CD4-positive, alpha-beta T cell treated with Interleukin-2 at 100 ng/mL for 4 hours (primary cell): ENCODE measurements around the gene DSG2.
A peak's percentile ranks its signal among the peaks of the same experiment; 100 is the strongest.

Source experiments
- DNase-seq: peaks from one replicate; pipeline ENCODE4 v3.0.0-alpha.2; 2020; ENCODE audit warnings: low spot score

DSG2 gene

DNA sequence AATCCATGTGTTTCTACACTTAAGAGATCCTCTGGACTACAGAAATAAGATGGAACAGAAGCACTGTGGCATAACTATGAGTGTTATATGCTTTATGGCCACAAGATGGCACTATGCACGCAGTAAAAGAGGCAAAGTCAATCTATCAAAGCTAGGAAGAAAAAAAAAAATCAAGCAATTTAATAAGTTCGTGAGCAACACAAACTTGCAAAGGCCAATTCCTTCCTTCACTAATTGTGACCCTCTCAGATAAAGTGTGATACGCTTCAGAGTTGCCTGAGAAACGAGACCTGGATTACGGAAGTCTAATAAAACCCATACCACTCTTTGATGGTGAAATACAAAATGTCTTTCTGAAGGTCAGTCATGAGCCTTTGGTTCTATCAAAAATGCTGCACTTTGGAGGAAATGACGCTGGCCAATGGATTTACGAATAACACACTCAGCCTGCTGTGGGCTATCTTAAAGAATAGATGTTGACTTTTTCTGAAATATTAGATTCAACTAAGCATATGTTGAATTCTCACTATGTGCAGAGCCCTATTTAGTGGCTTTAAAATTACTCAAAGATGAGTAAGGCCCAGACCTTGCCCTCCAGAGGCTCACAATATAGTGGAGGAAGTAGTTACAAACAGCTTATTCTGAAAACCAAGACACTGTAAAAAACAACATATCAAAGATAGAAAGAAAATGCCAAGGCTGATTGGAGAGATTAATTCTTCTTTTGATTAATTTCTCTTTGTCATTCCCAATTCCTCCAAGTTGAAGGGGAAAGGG lies 58.2 kb downstream of the DSG2 start:
- peak; percentile 61 for DNase-seq

DNA sequence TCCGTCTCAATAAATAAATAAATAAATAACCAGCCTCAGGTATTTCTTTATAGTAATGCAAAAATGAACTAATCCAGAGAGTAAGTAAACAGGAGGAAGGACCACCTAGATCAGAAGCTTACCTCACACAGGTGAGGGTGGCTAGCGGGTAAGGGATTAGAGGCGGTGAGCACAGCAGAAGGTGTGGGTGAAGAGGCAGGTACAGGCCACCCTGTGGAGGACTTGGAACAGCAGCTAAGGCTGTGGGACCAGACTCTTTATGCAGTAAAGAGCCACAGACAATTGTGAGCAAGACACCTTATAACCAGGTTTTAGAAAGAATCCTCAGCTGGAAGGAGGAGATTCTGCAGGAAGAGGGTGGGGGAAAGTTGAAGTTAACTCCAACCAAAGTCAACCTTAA lies 59.5 kb downstream of the DSG2 start:
- DNase-seq = no peak

DNA sequence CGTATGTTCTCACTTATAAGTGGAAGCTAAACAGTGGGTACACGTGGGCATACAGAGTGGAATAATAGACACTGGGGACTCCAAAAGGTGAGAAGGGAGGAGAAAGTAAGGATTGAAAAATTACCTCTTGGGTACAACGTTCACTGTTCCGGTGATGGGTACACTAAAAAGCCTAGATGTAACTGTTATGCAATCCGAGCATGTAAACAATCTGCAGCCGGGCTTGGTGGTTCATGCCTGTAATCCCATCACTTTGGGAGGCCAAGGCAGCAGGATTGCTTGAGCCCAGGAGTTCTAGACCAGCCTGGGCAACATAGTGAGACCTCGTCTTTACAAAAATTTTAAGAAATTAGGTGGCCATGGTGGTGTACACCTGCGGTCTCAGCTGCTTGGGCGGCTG lies 60.6 kb downstream of the DSG2 start:
- no peak for DNase-seq

DNA sequence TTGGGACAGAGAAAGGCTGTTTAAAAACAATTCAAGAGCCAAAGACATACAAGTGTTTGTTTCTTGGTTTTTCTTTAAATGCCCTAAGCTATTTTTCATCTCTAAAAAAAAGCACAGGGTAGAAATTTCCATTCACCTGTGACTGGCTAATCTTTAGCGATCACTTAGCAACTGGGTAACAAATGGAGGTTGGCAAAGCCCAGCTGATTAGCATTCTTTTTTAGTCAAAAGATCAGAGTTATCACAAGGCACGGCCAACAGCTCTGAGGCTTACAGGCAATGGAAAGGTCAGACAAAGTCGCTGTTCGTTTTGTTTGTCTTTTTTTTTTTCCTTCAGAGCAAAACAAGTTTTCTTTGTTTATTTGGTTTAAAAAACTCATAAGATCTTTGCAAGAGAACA lies 64.7 kb downstream of the DSG2 start:
- DNase-seq = no peak

DNA sequence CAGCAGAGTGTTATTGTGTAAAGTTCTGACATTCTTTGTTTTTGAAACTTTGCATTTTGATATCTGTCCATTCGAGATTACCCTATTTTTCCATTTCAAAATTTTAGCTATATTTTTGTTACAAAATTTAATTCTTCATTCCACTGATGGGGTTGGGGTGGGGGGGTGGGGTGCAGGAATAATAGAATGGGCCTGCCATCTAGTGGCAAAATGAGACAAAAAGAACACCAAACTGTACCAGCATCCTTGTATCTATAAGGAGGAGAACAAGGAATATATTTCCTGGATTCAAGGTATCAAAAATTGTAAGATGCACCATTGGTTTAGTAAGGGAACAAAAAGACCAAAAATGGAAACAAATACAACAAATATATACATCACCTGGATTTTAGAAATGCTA lies 65.8 kb downstream of the DSG2 start:
- DNase-seq = no peak

DNA sequence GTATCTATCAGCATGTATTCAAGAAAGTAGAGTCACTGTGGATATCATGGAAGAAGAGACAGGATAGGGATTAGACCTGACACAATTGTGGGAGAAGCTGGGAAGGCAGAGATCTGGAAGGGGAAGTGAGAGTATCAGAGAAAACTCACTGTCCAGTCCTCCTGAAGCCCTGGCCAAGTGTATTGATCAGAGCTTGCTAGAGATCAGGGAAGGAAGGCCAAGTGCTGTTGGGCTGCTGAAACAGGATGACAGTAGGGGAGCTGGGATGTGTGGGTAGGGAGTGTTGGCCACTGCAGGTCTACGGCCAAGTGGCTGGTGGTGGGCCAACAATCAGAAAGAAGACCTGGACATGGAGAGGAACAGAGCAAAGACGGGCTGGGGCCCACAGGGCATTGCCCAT lies 67.4 kb downstream of the DSG2 start:
- DNase-seq = no peak

DNA sequence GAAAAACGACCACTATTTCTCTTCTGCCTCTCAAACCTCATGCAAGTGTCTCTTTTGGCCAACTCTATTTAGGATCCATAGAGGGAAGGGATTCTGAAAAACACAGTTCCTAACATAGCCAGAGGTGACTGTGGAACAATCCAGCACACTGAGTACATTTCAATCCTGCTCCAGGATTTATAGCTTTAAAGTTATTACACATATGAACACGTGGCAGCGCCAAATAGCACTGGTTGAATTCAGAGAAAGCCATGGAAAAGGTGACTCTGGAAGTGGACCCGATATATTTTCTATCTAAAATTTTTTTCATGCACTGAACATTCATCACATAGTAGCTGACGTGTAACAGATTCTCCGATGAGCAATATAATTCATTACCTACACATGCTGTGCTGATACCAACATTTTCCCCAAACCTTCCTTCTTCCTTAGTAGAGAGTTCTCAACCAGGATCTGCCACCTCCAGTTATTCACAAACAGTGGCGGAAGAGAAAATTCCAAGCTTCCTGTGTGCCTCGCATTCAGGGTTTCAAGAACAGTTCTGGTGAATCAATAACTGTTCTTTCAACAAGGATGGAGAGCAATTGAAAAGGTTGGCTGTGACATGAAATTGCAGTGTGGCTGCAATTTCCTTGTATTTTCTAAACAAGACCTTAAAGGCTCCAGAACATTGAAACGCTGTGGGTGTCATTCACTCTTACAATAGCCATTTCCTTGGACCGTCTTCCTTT lies 68.0 kb downstream of the DSG2 start:
- no peak for DNase-seq

DNA sequence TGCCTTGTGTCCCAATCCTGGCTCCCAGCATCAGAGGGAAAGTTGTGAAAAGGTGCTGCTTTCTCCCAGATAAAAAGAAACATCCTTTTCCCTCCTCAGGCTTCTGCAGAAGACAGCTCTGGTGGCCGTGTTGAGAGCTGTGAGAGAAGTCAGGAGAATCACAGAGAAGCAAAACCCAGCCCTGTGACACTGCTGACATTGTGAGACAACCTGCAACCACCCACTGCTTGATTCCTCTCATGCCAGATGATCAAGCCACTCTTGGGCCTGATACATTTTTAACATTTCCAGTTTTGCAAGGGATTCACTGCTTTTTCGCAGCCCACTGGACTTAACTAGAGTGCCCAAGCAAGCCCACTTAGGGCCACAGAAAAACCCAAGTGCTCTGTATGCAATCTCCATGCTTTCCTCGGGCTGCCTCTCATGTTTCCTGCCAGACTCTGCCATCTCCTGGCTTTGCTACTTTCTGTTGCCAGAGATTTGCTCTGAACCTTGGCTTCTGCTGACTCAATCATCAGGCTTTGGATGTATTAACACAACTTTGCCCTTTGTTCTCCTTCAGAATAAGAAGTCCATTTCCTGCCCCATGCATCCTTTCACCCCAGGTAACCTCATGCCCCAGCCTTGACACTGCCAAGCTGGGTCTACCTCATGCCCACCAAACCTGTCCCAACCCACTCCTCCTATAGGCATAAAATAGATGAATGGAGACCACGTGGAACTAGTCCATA lies 68.8 kb downstream of the DSG2 start:
- no peak for DNase-seq

DNA sequence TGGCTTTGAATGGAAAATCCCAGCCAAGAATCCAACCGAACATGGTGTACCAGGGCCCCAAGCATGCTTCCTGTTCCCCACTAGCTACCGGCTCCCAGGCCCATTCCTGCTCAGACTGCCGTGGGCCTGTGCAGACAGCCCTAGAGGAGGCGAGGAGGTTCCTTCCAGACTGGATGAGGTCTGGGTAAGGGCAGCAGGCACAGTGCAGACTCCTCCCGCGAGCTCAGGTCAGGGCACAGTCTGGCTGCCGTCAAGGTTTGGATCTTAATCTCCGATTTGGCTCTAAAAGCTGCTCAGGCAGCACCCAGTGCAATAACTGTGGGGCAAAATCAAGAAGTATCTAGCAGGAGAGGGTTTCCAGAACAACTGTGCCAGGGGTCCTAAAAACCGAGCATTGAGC lies 74.4 kb downstream of the DSG2 start:
- DNase-seq = no peak

DNA sequence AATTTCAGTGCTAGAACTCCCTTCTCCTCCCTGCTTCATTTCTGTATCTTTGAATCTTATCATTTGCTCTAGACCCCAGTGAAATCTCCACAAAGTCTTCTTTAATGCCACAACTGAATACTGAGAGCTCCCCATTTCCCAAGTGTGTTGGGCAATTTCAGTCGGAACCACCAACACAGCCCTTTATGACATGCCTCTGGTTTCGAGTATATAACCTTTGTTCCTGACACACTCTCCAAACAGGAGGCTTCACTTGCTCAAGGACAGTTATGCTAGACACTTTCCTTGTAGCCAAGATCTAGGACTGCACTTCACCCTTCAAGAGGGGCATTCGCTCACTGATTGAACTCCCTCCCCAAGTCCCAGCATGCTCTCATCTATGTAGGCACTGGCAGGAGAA lies 75.1 kb downstream of the DSG2 start:
- no peak for DNase-seq

DNA sequence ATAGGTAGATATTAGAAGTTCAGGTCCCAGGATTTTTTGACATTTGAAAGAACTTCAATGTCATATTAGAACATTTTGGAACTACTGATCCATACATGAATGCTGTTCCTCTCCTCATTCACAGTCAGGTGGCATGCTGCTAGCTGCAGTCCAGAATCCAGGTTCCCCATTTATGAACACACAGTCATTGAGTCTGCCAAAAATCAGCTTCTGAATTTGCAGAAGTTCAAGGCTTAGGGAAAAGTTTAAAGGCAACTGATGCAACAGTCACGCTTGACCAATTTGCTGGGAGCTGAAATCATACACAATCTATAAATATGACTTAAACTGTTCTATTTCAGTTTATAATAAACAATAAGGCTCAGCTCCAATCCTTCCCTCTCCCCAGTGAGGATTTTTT lies 76.4 kb downstream of the DSG2 start:
- no peak for DNase-seq

DNA sequence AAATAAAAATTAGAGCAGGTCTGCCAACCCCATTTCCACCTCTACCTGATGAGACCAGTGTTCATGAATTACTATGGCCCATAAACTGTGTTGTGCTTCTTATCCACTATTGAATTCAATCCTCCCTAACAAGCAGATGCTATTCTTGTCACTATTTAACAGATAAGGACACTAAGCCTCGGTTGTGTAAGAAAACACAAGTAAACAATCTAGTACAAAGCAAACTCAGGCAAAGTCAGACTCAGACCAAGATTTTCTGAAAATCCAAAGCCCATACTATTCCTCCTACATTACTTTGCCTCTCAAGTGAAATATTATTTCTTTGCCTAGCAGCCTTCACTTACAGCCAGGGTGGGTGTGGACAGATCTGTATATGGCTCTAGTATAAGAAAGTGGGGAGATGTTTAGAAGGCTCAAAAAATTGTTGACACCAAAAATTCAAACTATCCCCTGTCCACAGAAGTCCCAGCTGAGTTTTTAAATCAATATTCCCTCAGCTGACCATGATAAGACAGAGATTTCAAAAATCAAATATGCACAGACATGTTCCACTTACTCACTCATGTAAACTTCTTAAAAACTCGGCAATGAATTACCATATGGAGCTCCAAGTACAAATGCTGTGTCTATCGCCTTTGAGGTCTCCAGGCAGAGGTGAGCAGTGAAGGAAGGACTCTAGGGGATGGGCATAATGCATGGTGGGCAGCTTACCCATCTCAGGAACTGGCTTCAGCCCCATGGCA lies 77.7 kb downstream of the DSG2 start:
- no peak for DNase-seq

DNA sequence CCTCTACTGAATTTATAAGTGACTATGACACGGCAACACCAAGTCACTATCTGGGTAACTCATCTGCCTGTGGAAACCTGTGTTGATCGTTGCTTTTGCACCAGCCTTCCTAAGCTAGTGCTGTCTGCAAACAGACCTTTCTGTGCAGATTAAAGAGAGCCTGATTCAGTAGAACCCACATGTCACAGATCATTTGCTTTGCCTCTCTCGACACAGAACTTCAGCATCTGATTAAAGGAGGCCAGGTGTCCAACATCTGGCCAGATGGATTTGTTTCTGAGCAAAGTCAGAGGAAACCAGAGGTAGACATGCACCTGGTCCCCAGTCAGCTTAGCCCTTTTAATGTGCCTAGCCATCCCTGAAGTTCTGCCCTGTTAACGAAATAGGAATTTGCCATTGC lies 78.7 kb downstream of the DSG2 start:
- DNase-seq = no peak

DNA sequence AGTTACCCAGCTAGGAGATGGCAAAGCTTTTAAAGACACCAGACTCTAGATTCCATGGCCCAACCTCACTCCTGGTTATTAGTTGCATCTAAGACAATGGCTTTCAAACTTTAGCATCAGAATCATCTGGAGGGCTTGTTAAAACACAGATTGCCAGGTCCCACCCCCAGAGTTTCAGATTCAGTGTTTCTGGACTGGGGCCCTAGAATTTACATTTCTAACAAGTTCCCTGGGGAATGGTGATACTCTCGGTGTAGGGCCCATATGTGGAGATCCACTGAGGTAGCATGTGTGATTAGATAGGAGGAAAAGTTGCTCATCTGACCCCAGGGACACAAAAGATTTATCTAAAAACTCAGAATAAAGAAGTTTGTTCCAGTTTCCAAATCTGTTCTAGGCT lies 79.2 kb downstream of the DSG2 start:
- no peak for DNase-seq

DNA sequence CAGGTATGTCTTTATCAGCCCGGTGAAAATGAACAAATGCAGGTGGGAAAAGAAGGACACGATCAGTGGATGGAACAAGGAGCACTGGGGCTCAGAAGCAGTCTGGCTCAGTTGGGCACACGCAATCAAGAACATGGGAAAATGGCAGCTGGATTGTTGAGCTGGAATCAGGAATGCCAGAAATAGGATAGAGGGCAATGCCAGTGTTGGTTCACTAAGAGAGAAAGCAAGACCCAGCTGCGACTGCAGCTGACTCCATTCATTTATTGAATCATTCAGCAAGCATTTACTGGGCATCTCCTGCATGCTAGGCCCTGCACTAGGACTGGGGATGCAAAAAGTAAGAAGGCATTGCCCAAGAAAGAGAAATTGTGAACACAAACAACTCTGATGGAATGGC lies 80.1 kb downstream of the DSG2 start:
- no peak for DNase-seq

DNA sequence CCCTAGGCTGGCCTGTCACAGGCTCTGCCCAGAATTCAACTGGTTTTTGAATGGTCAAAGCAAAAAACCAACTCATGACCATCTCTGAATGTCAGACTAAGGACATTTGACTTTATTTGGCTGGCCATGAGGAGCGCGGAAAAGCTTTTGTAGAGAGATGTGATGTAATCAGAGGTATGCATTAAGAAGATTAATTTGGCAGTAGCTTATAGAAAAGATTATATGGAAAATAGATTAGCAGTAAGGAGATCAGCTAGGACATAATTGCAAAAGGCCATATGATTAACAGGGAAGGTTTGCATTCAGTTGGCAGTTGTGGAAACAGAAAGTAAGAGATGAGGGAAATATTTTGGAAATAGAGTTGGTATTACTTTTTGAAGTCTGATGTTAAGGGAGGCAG lies 81.4 kb downstream of the DSG2 start:
- no peak for DNase-seq

DNA sequence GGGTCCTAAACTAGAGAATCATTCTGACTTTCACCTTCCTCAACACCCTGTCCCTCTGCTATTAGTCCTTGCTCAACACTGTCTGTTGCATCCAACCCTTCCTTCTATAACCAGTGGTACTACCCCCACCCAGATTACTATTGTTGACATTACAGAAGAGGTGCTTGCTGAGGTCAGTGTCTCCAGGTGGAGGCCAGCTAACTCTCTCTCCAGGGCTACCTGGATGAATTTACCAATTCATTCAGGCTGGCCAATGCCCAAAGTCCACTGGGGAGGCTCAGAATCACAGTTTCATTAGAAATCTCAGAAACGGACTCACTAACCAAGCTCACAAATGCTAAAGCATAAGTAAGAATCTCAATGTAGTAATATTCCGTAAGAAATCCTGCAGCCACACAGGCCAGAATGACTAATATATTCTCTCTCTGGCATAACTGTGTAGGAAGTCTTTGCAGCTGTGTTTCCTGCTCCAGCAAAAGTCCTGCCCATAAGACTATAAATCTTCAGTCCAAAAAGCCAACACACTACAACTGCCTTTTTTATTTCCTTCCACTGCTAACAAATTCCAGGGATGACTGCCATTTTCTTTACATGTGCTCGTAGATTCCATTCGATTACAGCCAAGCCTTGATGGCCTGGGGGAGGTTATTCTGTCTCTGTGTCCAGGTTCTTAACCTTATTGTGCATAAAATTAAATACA lies 83.7 kb downstream of the DSG2 start:
- no peak for DNase-seq

DNA sequence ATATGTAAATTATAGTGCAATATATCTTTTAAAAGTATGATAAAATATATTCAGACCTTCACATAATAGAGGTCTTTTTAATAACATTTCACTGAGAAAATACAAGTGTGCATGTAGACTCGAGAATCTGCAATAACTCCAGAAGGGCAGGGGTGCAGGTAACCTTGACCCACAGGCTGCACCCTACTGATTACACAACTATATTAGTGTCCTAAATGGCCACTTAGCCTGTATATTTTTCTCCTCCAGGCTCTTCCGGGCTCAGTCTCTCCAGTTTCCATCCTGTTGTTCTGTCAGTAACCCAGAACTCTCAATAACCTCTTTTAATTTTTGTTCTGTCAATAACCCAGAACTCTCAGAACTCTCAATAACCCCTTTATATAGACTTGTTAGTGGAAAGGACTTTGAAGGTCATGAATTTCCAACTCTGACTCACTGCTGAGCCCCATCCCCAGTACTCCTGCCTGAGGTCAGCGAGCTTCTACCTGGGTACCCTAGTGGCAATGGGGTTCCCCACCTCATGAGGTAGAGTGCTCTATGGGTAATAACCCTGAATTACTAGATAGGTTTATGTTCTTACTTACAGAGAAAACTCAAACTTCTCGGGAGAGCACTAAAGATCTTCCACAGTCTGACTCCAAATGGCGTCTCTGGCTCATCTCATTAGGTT lies 85.3 kb downstream of the DSG2 start:
- DNase-seq = no peak

DNA sequence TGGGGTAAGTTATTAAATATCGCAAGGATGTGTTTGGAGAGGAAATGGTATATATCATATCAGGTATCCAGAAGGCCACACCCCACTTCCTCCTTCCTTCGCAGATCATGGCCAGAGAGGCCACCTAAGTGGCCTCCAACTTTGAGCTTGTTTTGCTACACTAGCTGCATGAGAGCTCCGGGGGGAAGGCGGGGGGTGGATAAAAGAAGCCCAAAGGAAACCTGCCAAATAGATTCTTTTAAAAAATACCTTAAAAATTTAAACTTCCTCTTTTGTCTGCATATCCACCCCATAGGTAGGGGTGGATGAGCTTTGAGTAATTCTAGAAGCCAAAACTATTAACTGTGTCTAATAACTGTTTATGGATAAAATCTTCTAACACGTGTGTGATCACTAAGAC lies 88.0 kb downstream of the DSG2 start:
- DNase-seq = no peak

DNA sequence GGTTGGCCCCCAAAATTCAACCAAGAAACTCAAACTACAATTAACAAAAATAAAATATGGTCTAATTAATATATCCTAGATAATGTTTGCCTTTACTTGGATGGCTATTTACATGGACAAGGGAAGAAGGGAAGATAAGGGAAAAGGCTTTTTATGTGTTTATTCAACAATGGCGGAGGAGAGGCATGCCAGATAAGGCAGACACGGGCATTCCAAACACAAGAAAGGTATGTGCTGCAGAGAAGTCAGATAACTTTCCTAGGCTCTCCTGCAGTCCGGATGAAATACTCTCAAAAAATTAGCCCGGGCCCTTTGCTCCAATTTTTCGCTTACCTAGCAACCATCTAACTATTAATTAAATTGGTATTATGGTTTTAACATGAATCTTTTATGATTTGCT lies 88.6 kb downstream of the DSG2 start:
- DNase-seq = no peak

DNA sequence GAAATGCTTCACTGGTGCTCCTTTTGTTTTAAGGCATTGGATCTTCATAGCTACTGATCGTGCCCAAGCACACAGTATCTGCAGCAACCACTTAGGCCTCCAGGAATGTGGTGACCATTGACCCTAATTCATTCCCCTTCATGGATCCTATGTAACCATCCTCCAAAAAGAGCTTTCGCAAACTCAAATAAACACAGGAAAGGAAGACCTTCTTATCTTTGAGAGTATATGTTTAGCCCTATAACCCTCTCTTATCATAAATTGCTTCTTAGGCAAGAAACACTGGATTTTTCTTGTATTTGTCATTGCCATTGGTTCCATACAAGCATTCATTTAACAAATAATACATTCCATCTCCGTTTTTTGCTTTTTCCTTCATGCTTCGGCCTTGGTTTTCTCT lies 89.6 kb downstream of the DSG2 start:
- DNase-seq = no peak
